HG02840 (cell line): ENCODE results near the gene EIF5A2.

Experiments used
- ATAC-seq: cut with Tn5 transposase; IDR thresholded peaks from one replicate; pipeline ENCODE4 v1.9.1; 2021; ENCODE audit warnings: mild to moderate bottlenecking, moderate library complexity, moderate number of reproducible peaks; ENCODE audit not compliant: unreplicated experiment, low FRiP score

Gene EIF5A2

GRCh38 chr3:170863816-170864215, 44.6 kb downstream of the EIF5A2 start:
- ATAC-seq = no peak

GRCh38 chr3:170862618-170863374, 45.6 kb downstream of the EIF5A2 start:
- no peak for ATAC-seq

GRCh38 chr3:170858599-170858998, 49.8 kb downstream of the EIF5A2 start:
- ATAC-seq = no peak

- no peak for ATAC-seq
These were observed 56.1 kb downstream of the EIF5A2 start for GRCh38 chr3:170852324-170852723.

GRCh38 chr3:170848292-170848917, 60.0 kb downstream of the EIF5A2 start:
- ATAC-seq = no peak

- no peak for ATAC-seq
These were observed 64.1 kb downstream of the EIF5A2 start for GRCh38 chr3:170844377-170844776.

- no peak for ATAC-seq
These were observed 68.1 kb downstream of the EIF5A2 start for GRCh38 chr3:170840291-170840859.

- no peak for ATAC-seq
These were observed 68.8 kb downstream of the EIF5A2 start for GRCh38 chr3:170839518-170840100.
